Measurements from ENCODE around the gene MALT1.

MALT1 gene

GRCh38 chr18:58780045-58780444 is 108.8 kb downstream of the MALT1 start:
- DNase-seq: no peak

- DNase-seq: peak; percentile 86
Measured at GRCh38 chr18:58781627-58782194, 110.4 kb downstream of the MALT1 start.

GRCh38 chr18:58784601-58785137 is 113.4 kb downstream of the MALT1 start:
- DNase-seq: no peak

- no peak for DNase-seq
Measured at GRCh38 chr18:58785171-58785805, 114.0 kb downstream of the MALT1 start.

GRCh38 chr18:58785870-58786269 is 114.6 kb downstream of the MALT1 start:
- no peak for DNase-seq

- no peak for DNase-seq
Measured at GRCh38 chr18:58787536-58788149, 116.4 kb downstream of the MALT1 start.

- no peak for DNase-seq
Measured at GRCh38 chr18:58788470-58788869, 117.2 kb downstream of the MALT1 start.

GRCh38 chr18:58788971-58789875 is 118.0 kb downstream of the MALT1 start:
- no peak for DNase-seq

- no peak for DNase-seq
Measured at GRCh38 chr18:58789876-58790240, 118.6 kb downstream of the MALT1 start.

GRCh38 chr18:58792086-58792485 is 120.8 kb downstream of the MALT1 start:
- no peak for DNase-seq

- no peak for DNase-seq
Measured at GRCh38 chr18:58793361-58793760, 122.1 kb downstream of the MALT1 start.

- DNase-seq: no peak
Measured at GRCh38 chr18:58796220-58796619, 125.0 kb downstream of the MALT1 start.

GRCh38 chr18:58800582-58800981 is 129.3 kb downstream of the MALT1 start:
- no peak for DNase-seq

GRCh38 chr18:58802959-58803358 is 131.7 kb downstream of the MALT1 start:
- no peak for DNase-seq

GRCh38 chr18:58803978-58804377 is 132.7 kb downstream of the MALT1 start:
- DNase-seq: no peak
